HEK293T (cell line): Measurements from ENCODE around the gene XDH.

ENCODE experiments used
- BHLHE40 ChIP-seq: fragments of 450-650 bp; IDR thresholded peaks from 2 replicates; pipeline ENCODE4 v1.6.1; 2016; ENCODE audit warnings: mild to moderate bottlenecking, moderate library complexity, borderline replicate concordance
- CTBP1 ChIP-seq: fragments of 450-650 bp; IDR thresholded peaks from 2 replicates; pipeline ENCODE4 v1.6.1; 2016; ENCODE audit warnings: borderline replicate concordance
- ELF4 ChIP-seq: fragments of 450-650 bp; IDR thresholded peaks from 2 replicates; pipeline ENCODE4 v1.6.1; 2017; ENCODE audit warnings: antibody characterized with exemption
- FOXA1 ChIP-seq: fragments of 450-650 bp; IDR thresholded peaks from 2 replicates; pipeline ENCODE4 v1.6.1; 2016; ENCODE audit warnings: mild to moderate bottlenecking
- FOXK2 ChIP-seq: fragments of 450-650 bp; IDR thresholded peaks from 2 replicates; pipeline ENCODE4 v1.6.1; 2016; ENCODE audit warnings: mild to moderate bottlenecking
- HDGF ChIP-seq: fragments of 450-650 bp; IDR thresholded peaks from 2 replicates; pipeline ENCODE4 v1.6.1; 2017; ENCODE audit warnings: antibody characterized with exemption, borderline replicate concordance
- L3MBTL2 ChIP-seq: fragments of 450-650 bp; conservative IDR thresholded peaks from 2 replicates; pipeline ENCODE4 v1.6.1; 2016; ENCODE audit warnings: mild to moderate bottlenecking
- LEF1 ChIP-seq: fragments of 450-650 bp; IDR thresholded peaks from 2 replicates; pipeline ENCODE4 v1.6.1; 2017; ENCODE audit warnings: mild to moderate bottlenecking, borderline replicate concordance
- NFRKB ChIP-seq: fragments of 450-650 bp; IDR thresholded peaks from 2 replicates; pipeline ENCODE4 v1.6.1; 2016; ENCODE audit warnings: mild to moderate bottlenecking, moderate library complexity
- SP1 ChIP-seq: fragments of 450-650 bp; IDR thresholded peaks from 2 replicates; pipeline ENCODE4 v1.6.1; 2017
- TARDBP ChIP-seq: fragments of 450-650 bp; IDR thresholded peaks from 2 replicates; pipeline ENCODE4 v1.6.1; 2016
- ZNF384 ChIP-seq: fragments of 450-650 bp; IDR thresholded peaks from 2 replicates; pipeline ENCODE4 v1.6.1; 2016
- TF ChIP-seq, protein P1 (sequence below): fragments of 450-650 bp; IDR thresholded peaks from 2 replicates; pipeline ENCODE4 v1.6.1; 2016

DNA sequence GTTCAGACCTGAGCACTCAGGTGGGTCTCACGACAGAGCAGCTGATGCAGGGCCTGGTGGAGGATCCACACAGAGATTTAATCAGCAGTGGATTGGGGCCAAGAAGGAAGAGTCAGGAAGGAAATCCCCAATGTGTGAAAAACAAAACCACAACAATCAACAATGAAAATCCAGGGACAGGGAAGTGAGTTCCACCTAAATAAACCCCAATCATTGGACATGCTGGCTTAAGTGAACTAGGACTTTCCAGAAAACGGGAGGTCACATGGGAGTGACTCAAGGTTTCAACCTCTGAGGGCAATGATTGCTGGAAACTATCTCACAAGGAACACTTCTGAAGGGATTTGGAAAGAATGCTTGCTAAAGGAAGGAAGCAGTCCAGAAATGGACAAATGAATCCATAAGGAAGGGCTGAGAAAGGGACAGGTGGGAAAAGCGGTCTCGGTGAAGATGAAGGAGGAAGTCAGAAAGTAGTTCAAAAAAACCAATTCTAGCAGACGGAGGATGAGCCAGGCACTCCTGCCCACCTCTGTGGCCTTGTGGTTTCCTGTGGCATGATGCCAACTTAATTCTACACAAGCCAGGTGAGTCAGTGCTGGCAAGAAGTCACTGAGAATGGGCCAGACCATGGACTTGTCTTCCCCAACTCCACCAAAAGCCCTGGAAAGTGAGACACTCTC lies 15.4 kb upstream of the XDH start:
- TF ChIP-seq SP1, result no peak
- TF ChIP-seq ELF4, result no peak
- no peak for TF ChIP-seq TARDBP
- TF ChIP-seq CTBP1, result no peak
- TF ChIP-seq FOXK2, result no peak
- TF ChIP-seq, protein P1, sequence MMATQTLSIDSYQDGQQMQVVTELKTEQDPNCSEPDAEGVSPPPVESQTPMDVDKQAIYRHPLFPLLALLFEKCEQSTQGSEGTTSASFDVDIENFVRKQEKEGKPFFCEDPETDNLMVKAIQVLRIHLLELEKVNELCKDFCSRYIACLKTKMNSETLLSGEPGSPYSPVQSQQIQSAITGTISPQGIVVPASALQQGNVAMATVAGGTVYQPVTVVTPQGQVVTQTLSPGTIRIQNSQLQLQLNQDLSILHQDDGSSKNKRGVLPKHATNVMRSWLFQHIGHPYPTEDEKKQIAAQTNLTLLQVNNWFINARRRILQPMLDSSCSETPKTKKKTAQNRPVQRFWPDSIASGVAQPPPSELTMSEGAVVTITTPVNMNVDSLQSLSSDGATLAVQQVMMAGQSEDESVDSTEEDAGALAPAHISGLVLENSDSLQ, result no peak
- no peak for TF ChIP-seq LEF1
- TF ChIP-seq FOXA1, result no peak
- no peak for TF ChIP-seq NFRKB
- no peak for TF ChIP-seq BHLHE40
- TF ChIP-seq HDGF, result no peak
- TF ChIP-seq L3MBTL2, result no peak
- TF ChIP-seq ZNF384, result no peak
